GM18951 (cell line): Measurements from ENCODE around the gene SAFB2.
"Not testable (repeated sequence)": the region's sequence is repeated elsewhere in the genome, so short reads cannot be mapped to it uniquely, and the experiment has no call there.

ENCODE experiments used
- POLR2A ChIP-seq: IDR thresholded peaks from 4 replicates; pipeline ENCODE4 v1.6.1; 2011; ENCODE audit warnings: mild to moderate bottlenecking; ENCODE audit not compliant: insufficient read length, insufficient read depth; ENCODE audit errors: extremely low read depth
- in situ Hi-C: fragments of 300-500 bp; cut with MboI; formaldehyde crosslinking; loops from one replicate; pipeline ENCODE4 v1.12.0; 2022; ENCODE audit warnings: low sequenced_read_pairs, mixed read lengths, inconsistent platforms; ENCODE audit not compliant: unreplicated experiment

Gene SAFB2

DNA sequence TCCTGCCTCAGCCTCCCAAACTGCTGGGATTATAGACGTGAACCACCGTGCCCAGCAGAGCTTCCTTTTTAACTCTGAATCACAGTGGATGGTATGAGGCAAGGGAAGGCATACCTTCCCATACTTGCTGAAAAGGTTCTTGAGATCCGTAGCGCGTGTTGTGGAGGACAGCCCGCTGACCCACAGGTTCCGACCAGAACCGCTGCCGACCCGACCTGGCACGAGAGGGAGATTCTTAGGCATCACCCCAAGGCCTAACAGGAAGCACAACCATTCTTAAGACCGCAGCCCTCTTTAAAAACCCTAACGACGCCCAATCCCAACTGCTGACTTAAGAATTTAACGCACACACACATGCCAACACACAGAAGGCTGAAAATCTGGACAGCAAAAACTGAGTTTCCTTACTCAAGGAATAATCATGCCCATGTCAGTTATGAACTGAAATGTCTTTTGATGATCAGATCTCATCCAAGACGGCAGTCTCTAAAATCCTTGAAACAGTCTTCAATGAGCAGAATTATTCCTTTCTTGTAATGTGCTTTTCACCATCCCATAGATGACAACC is 12.6 kb downstream of the SAFB2 start:
- TF ChIP-seq POLR2A, result no peak
- in situ Hi-C loops, result no loop called here

DNA sequence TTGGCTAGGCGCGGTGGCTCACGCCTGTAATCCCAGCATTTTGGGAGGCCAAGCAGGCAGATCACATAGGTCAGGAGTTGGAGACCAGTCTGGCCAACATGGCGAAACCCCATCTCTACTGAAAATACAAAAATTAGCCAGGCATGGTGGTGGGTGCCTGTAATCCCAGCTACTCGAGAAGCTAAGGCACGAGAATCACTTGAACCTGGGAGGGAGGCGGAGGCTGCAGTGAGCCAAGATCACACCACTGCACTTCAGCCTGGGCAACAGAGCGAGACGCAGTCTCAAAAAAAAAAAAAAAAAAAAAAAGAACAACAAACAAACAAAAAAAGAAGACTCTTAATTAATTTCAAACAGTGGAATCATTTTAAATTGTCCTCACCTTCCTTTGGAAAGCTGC is 13.8 kb downstream of the SAFB2 start:
- in situ Hi-C loops, result not testable (repeated sequence)

DNA sequence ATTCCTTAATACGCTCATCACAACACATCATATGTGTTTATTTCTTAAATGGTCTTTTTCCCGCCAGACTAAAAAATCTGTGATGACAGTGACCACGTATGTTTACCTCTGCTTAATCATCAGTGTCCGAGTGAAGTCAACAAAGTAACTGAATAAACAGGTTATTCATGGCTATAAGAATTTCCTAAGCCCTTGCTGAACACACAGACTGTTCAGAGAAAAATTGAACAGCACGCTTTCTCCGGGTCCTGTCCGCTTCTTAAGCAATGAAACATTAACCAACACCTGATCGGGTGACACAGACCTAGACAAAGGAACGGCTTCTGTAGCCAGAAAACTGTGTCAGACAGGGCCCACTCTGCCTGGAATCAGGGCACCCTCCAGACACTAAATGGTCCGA is 14.3 kb downstream of the SAFB2 start:
- in situ Hi-C loops, result no loop called here
- no peak for TF ChIP-seq POLR2A

DNA sequence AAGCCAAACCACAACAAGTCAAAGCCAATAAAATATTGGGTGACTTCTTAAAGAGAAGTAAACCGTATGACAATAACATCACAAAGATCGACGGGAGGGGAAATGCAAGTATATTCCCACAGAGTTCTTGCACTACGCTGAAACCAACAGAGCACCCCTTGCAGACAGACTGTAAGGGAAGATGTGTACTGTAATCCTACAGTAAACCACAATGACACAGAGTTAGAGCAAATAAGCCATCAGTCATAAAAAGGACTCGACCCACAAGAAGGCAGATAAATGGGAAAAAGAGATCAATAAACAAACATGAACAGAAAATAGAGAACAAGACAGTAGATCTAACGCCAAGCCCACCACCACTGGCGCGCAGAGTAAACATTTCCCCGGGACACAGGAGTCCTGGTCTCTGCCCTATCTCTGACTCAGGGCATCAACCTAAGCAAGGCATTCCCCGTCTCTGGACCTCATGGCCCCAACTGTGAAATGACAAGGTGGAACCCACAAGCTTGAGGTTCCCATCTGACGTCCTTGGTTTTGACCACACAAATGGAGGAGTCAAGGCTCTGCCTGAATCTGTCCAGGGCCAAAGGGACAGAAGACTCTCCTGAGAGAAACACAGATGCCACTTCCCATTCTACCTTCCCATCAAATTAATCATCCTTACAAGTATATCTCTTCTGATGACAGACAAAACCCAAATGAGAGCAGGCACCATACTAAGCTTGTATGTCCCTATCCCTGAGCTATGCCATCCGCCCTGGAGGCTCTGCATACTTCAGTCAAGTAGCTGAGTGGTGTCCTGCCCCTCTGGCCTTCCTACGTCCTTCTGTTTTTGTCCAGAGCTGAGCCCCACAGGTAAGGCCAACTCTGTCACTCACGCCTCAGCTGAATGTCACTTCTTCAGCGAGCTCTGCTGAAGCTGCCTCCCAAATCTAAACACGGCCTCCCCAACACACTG is 15.0 kb downstream of the SAFB2 start:
- in situ Hi-C loops, result no loop called here
- no peak for TF ChIP-seq POLR2A

DNA sequence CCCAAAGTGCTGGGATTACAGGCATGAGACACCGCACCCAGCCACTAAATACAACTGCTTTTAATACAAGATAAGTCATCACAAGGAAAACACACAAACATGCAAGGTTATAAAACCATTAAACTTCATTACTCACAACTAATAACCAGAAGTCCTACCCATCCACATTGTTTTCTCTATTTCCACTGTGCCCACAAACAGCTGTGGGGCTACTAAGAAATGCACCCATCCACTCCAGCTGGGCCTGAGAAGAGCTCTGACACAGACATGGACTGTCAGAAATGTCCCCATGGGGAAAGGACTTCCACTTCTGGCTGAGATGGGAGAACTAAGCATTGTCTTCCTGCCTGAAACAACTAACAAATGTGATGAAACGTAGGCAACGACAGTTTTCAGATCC is 17.2 kb downstream of the SAFB2 start:
- in situ Hi-C loops, result no loop called here
- TF ChIP-seq POLR2A, result no peak

DNA sequence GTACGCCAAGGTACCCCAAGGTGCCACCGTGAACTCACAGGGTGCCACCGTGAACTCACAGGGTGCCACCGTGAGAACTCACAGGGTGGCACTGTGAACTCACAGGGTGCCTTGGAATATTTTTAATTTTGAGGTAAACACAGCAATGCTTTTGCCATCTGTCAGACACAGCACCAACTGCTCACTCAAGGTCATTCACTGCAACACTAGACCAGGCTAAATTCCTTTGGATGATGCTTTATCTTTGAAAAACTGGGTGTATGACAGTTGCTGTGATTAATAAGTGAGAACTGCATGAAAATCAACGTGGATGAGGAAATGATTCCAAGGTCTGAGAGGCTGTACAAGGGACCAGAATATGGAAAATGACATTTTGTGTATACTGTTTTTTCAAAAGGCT is 18.9 kb downstream of the SAFB2 start:
- no peak for TF ChIP-seq POLR2A
- in situ Hi-C loops, result no loop called here

DNA sequence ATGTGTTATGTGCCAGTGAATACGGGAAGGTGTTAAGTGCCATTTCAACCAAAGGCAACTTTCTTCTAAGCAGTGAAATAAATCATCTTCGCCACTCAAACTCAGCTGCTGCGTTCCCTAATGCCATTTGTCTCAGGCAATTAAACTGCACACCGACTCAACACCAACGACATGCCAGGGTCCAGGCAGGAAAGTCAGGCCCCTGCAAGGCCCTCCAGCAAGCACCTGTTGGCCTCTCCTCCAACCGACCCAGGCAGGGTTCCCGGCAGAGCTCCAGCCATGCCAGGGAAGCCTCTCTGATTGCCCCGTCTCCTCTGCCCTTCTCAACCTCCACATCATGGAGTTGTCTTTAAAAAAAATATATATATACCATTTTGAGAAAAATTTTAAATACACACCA is 21.8 kb downstream of the SAFB2 start:
- in situ Hi-C loops, result no loop called here
- TF ChIP-seq POLR2A, result no peak

DNA sequence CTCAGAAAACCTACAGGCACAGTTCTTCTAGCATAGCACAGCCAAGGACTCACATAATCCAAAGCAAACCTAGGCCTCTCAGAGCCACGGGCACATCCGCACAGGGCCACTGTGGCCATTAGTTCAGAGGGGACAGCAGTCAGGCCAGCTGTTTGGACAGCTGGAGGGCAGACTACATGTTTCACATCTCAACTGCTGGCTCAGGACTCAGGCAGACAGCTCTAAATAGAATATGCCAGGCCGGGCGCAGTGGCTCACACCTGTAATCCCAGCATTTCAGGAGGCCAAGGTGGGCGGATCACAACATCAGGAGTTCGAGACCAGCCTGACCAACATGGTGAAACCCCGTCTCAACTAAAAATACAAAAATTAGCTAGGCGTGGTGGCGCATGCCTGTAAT is 26.8 kb downstream of the SAFB2 start:
- in situ Hi-C loops, result no loop called here
- no peak for TF ChIP-seq POLR2A

DNA sequence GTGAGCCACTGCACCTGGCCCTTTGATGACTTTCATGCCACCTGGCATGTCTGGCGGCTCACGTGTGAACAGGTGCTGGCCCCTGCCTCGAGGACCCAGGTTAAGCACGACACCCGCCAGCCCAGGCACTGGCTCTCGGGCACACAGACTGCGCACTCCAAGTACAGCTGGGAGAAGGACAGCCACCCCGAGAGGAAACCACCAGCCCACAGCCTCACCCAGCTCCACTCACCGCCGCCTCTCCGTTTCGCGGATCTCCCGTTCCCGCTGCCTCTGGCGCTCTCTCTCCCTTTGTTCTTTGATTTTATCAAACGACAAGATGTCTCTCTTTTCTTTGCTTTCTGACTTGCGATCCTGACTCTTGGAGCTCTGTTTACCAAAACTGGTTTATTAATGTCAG is 27.4 kb downstream of the SAFB2 start:
- in situ Hi-C loops, result no loop called here
- no peak for TF ChIP-seq POLR2A

DNA sequence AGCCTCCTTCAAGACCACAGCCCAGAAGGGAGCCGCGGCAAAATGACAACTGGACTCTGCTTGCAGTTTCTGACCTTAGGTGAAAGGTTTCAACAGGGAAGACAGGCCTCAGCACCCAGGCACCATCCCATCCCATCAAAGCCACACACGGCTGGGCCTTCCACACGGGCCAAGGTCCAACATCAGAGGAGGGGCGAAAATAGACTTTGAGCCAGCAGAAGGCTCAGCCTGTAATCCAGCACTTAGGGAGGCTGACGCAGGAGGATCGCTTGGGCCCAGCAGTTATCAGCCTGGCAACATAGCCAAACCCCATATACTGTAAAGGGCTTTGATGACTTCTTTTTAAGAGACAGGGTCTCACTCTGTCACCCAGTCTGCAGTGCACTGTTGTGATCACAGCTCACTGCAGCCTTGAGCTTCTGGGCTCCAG is 28.0 kb downstream of the SAFB2 start:
- in situ Hi-C loops, result no loop called here
- no peak for TF ChIP-seq POLR2A

DNA sequence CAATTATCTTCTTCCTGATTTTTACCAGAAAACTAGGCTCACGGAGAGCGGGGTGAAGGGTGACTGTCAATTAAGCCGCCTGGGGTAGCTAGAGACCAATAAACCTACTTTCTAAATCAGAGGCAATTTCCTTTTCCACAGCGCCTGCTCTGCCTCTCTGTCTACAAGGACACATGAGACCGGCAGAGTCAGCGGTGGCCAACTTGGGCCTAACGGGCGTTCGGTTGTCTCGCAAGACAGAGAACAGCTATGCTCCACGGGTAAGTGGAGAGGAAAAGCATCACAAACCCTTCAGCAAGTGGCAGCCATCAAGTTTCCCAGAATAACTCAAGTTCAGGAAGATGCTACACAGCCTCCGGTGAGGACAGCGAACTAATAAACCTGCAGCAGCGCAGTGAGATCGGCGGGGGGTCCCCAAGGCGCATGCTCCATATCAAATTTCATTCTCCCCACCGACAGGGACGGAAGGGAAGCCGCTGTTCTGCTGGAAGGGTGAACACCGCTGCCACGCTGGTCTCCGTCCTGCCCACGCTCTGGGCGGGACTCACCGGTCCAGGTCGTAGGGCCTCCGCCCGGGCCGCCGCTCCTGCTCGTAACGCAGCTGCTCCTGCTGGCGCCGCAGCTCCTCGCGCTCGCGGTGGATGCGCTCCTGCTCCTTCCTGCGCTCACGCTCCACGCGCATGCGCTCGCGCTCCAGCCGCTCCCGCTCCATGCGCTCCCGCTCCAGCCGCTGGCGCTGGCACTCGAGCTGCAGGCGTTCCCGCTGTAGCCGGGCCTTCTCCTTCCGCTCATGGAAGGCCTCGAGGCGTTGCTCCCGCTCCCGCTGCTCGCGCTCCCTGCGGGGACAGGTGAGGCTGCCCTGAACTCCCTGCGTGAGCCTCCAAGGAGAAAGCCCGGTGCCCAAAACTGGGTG is 29.0 kb downstream of the SAFB2 start:
- TF ChIP-seq POLR2A, result no peak
- in situ Hi-C loops, result no loop called here

DNA sequence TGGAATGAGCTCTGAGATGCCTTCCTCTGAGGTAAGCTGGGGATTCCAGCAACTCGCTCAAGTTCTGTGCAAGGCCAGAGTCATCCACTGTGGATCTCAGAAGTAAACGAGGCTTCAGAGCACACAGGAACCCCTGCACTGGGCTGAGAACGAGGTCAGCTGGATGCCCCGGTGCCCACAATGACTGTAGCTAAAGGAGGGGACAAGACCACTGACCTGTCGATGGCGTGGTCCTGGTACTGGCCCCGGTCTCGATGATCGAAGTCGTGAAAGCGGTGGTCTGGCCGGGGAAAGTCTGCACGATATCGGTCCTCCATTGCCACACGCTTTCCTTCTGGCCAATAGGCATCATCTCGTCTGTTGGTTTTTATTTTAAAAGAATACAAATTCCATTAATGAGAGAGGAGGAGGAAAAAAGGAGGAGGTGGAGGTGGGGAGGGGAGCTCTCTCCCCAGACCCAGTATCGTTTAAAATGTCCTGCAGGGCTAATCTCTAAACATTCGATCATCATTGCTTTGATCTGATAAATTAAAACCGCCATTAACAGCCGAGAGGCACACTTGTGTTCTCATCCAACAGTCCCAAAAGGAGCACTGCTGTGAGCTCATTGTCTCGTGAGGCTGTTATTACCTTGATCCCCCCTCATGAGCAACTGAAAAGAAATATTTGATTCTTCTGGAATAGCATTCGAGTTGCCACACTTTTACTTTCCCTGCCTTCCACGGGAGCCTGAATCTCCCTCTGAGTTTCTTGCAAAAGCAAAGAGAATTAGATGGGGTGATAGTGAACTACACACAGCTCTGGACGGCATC is 29.8 kb downstream of the SAFB2 start:
- in situ Hi-C loops, result no loop called here
- TF ChIP-seq POLR2A, result no peak

DNA sequence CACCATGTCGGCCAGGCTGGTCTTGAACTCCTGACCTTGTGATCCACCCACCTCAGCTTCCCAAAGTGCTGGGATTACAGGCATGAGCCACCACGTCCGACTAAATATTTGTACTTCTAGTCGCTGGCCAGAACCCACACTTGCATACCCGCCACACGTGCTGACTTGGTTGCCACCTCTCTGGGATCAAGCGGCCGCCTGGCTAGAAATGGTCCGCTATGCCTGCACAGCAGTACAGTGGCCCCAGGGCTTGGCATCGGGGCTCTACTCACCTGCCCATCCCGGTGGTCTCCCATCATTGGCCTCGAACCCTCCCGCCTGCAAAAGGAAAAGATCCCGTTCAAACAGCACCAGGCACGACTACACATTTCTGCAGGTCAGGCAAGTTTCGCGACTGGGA is 31.1 kb downstream of the SAFB2 start:
- in situ Hi-C loops, result no loop called here
- no peak for TF ChIP-seq POLR2A
